ENCODE data around the gene KCND1.

KCND1 gene

GRCh38 chrX:48942895-48943294 lies 28.7 kb downstream of the KCND1 start:
- Histone ChIP-seq H3K27ac (ENCODE audit: low read depth, low read length, poor library complexity, severe bottlenecking) (peak overlapping the region; percentile 75), H2AFZ (ENCODE audit: low read length) (no peak overlapping the region), H3K36me3 (ENCODE audit: insufficient read depth, low read length) (no peaks in the 10 kb centered on the region), H3K4me3 (ENCODE audit: low read depth, low read length, poor library complexity, severe bottlenecking) (no peak overlapping the region), H3K4me2 (ENCODE audit: low read length) (no peak overlapping the region), H3K27me3 (ENCODE audit: insufficient read depth, low read length) (no peaks in the 10 kb centered on the region), H3K4me1 (ENCODE audit: insufficient read depth, low read length, severe bottlenecking) (peaks cover 65% of the 10 kb centered on the region), H3K9me3 (ENCODE audit: low read length) (no peaks in the 10 kb centered on the region), H3K79me2 (ENCODE audit: insufficient read depth, low read length) (no peaks in the 10 kb centered on the region), H3F3A (ENCODE audit: insufficient read depth, low read length) (no peaks in the 10 kb centered on the region), H3K9ac (ENCODE audit: low read length) (no peak overlapping the region), H4K20me1 (ENCODE audit: insufficient read depth, low read length) (no peaks in the 10 kb centered on the region), H3K9me2 (ENCODE audit: low read depth, low read length) (no peaks in the 10 kb centered on the region)
- TF ChIP-seq, protein P1, sequence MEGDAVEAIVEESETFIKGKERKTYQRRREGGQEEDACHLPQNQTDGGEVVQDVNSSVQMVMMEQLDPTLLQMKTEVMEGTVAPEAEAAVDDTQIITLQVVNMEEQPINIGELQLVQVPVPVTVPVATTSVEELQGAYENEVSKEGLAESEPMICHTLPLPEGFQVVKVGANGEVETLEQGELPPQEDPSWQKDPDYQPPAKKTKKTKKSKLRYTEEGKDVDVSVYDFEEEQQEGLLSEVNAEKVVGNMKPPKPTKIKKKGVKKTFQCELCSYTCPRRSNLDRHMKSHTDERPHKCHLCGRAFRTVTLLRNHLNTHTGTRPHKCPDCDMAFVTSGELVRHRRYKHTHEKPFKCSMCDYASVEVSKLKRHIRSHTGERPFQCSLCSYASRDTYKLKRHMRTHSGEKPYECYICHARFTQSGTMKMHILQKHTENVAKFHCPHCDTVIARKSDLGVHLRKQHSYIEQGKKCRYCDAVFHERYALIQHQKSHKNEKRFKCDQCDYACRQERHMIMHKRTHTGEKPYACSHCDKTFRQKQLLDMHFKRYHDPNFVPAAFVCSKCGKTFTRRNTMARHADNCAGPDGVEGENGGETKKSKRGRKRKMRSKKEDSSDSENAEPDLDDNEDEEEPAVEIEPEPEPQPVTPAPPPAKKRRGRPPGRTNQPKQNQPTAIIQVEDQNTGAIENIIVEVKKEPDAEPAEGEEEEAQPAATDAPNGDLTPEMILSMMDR (IDR thresholded peaks at IDR 0.05; ENCODE audit: low read length) = no peak
- TF ChIP-seq EZH2 (IDR thresholded peaks at IDR 0.05; ENCODE audit: borderline replicate concordance, low read length) = no peak

DNA sequence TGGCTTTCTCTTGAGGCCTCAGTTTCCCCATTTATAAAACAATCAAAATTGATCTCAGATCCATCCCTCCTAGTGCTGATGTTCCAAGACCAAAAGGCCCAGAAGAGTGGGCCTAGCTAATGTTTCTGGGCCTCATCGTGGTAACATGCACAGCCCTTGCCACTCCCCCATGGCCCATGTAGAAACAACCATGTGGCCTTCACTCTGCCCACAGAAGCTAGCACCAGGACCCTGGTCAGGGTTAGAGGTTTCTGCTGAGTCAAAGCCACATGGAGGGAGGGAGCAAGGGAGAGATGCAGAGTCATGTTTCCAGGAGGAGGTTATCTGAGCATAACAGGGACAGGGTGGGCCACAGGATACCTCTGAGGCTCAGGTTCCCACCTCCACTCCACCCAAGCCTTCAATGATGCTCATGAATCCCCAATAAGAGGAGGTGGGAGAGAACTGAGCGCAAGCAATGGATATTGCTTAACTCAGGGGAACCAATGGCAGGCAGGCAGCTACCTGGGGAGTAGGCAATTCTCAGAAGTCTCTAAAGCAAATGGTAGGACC lies 31.2 kb downstream of the KCND1 start:
- H3K36me3 ChIP-seq (ENCODE audit: insufficient read depth, low read length) = peaks cover 10% of the 10 kb centered on the region; the same call in 1 of the 2 replicates
- no peaks in the 10 kb centered on the region for H4K20me1 ChIP-seq (ENCODE audit: insufficient read depth, low read length)
- no peak for TF ChIP-seq EZH2 (IDR thresholded peaks at IDR 0.05; ENCODE audit: borderline replicate concordance, low read length)
- TF ChIP-seq, protein P1 (IDR thresholded peaks at IDR 0.05; ENCODE audit: low read length) = no peak
- H2AFZ ChIP-seq (ENCODE audit: low read length) = no peak overlapping the region
- H3K4me2 ChIP-seq (ENCODE audit: low read length) = peak overlapping the region; percentile 70; the same call in 1 of the 2 replicates
- H3K9me3 ChIP-seq (ENCODE audit: low read length) = no peaks in the 10 kb centered on the region
- H3K79me2 ChIP-seq (ENCODE audit: insufficient read depth, low read length) = no peaks in the 10 kb centered on the region
- no peaks in the 10 kb centered on the region for H3K9me2 ChIP-seq (ENCODE audit: low read depth, low read length)
- H3K9ac ChIP-seq (ENCODE audit: low read length) = peak overlapping the region; percentile 66; the same call in 1 of the 2 replicates
- peak overlapping the region; percentile 99 for H3K27ac ChIP-seq (ENCODE audit: low read depth, low read length, poor library complexity, severe bottlenecking)
- H3K27me3 ChIP-seq (ENCODE audit: insufficient read depth, low read length) = no peaks in the 10 kb centered on the region
- H3K4me3 ChIP-seq (ENCODE audit: low read depth, low read length, poor library complexity, severe bottlenecking) = no peak overlapping the region
- H3F3A ChIP-seq (ENCODE audit: insufficient read depth, low read length) = no peaks in the 10 kb centered on the region
- peaks cover 80% of the 10 kb centered on the region for H3K4me1 ChIP-seq (ENCODE audit: insufficient read depth, low read length, severe bottlenecking)

DNA sequence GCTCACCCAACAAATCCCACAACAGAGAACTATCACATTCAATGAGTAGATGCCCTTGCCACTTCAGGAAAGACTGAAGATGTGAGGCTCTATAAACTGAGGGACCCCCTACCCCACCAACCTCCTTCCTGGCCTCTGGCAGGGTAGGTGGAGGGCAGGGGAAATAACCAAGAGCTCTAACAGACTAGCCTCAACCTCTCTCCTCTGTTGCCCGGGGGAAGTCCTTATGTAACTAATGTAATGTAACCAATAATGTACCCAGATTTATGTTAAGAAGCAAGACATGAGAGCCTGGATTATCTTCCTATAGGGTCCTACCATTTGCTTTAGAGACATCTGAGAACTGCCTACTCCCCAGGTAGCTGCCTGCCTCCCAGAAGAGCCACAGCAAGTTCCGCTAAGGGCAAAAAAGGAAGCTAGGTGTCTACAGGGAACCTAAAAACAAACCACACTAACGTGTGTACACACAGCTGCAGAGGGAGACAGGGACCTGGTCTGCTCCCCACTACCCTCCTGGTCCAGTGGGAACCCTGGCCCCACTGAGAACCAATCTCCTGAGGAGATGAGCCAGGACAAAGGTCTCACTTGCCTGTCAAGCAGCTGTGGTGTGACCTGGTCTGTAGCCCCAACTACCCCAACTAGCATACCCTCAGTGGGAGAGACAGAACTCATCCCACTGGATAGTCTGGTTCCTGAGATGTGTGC lies 32.0 kb downstream of the KCND1 start:
- Histone ChIP-seq H4K20me1 (ENCODE audit: insufficient read depth, low read length) (no peaks in the 10 kb centered on the region), H3F3A (ENCODE audit: insufficient read depth, low read length) (no peaks in the 10 kb centered on the region), H3K9me2 (ENCODE audit: low read depth, low read length) (no peaks in the 10 kb centered on the region), H3K27ac (ENCODE audit: low read depth, low read length, poor library complexity, severe bottlenecking) (peak overlapping the region; percentile 99), H3K27me3 (ENCODE audit: insufficient read depth, low read length) (no peaks in the 10 kb centered on the region), H3K4me3 (ENCODE audit: low read depth, low read length, poor library complexity, severe bottlenecking) (peak overlapping the region; percentile 35), H3K4me2 (ENCODE audit: low read length) (peak overlapping the region; percentile 70), H3K79me2 (ENCODE audit: insufficient read depth, low read length) (no peaks in the 10 kb centered on the region), H2AFZ (ENCODE audit: low read length) (no peak overlapping the region), H3K36me3 (ENCODE audit: insufficient read depth, low read length) (peaks cover 15% of the 10 kb centered on the region; the same call in 1 of the 2 replicates), H3K4me1 (ENCODE audit: insufficient read depth, low read length, severe bottlenecking) (peaks cover 83% of the 10 kb centered on the region), H3K9me3 (ENCODE audit: low read length) (no peaks in the 10 kb centered on the region), H3K9ac (ENCODE audit: low read length) (peak overlapping the region; percentile 66)
- no peak for TF ChIP-seq EZH2 (IDR thresholded peaks at IDR 0.05; ENCODE audit: borderline replicate concordance, low read length)
- TF ChIP-seq, protein P1 (IDR thresholded peaks at IDR 0.05; ENCODE audit: low read length) = no peak

All from OCI-LY1 (cell line).